Stromal cell of bone marrow (primary cell): Measurements from ENCODE around the gene NKAIN2.

Experiments
- DNase-seq: peaks from one replicate; pipeline ENCODE4 v3.0.0-alpha.2; 2012; ENCODE audit warnings: low read depth

Gene NKAIN2

DNA sequence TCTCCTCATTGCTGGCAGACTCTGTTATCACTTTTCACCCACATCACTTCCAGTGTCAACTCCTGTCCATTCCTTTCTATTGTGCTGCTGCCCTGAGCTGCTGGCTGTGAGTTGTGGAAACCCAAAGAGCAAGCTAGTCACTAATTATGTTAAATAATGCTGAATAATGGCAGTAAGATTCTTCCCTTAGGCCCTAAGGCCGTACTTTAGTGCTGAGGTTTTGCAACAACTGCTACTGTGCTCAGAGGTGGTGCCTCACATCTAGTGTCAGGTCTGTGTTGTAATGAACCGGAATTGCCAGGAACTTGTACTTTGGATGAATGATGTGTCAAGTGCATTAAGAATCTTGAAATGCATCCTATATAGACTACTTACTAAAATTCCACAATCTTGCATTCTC lies 786.3 kb downstream of the NKAIN2 start:
- DNase-seq: no peak

GRCh38 chr6:124599656-124600055 lies 796.0 kb downstream of the NKAIN2 start:
- no peak for DNase-seq

GRCh38 chr6:124604719-124605118 lies 801.1 kb downstream of the NKAIN2 start:
- no peak for DNase-seq

DNA sequence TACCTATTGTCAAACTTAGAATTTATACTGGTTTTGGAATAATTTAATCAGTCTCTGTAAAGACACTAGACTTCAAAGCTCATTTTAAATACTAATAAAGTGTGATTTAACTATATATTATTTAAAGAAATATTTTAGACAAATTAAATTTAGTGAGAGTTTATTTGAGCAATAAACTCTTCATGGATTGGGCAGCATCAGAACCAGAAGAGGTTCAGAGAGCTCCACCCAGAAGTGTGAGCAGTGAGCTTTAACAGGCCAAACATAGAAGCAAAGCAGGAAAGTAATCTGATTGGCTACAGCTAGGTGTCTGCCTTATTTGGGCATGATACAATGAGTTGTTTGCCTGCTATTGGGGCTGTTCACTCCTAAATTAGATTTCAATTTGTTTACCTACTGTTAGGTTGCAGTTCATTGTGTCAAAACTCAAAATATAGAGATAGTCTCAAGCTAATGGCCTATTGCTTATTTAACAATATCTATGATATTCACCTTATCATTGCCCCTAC lies 803.5 kb downstream of the NKAIN2 start:
- no peak for DNase-seq

GRCh38 chr6:124613031-124613430 lies 809.4 kb downstream of the NKAIN2 start:
- DNase-seq: no peak

GRCh38 chr6:124622351-124622750 lies 818.7 kb downstream of the NKAIN2 start:
- DNase-seq: no peak

DNA sequence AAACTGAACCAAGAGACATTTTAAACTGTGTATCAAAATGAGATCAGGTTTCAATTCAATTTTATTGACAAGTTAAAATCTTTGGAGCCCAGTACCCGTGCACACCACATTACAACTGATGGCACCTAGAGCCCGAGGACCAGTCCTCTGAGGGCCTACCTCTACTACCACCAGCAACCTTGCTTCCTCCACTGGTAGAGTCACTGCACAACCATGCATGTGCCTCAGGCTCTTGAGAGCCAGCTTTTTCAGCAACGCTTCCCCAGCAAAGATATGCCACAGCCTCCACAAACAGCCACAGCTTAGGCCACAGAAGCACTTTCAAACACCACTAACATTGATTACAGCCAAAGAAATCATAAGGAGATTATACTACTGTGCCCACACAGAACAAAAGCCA lies 830.0 kb downstream of the NKAIN2 start:
- DNase-seq: no peak

GRCh38 chr6:124640432-124640831 lies 836.8 kb downstream of the NKAIN2 start:
- no peak for DNase-seq

DNA sequence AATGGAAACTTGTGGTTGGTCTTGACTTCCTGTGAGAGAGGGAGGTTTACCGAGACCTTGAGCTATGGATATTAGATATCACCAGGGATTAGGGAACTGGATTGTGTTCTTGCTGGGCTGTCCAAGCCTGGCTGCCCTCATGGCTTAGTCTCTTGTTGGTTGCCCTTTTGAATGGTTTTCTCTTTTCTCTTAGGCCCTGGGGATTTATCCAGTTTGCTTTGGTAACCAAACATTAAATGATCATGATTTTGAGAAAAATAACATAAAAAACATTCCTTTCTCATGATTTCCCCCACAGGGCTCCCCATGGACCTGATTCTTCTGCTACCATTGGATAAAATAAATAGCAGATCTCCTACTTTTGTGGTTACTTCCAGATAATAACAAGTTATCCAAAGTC lies 852.2 kb downstream of the NKAIN2 start:
- peak; percentile 80 for DNase-seq

DNA sequence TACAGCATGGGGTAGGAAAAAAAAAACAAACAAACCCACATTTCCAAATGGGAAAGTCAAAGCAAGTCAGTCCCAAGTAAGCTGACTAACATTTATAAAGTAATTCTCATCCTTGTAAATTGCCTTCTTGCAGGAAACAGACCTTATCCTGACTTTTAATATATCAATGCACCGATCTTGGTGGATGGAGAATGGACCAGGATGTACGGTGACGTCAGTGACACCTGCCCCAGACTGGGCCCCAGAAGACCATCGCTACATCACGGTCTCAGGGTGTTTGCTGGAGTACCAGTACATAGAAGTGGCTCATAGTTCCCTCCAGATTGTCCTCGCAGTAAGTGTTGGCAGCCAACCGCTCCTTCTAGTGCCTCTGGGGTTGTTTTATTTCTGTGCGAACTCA lies 854.4 kb downstream of the NKAIN2 start:
- no peak for DNase-seq

DNA sequence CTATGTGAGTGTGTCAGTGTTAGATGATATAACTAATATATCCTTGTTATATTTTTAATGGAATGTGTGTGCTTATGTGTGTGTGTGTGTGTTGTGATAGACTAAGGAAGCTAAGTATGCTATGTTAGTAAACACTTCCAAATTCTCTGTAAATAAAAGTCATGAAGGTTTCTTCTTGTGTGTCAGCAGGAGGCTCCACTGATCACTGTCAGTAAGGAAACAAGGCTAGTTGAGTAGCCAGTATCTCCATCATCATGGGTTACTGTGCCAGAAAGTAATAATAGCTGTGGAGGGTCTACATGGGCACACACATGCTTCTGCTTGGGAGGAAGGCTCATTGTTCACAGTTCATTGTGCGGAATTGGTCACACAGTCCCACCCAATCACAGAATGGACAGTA lies 855.8 kb downstream of the NKAIN2 start:
- no peak for DNase-seq

GRCh38 chr6:124660185-124660584 lies 856.5 kb downstream of the NKAIN2 start:
- DNase-seq: no peak

GRCh38 chr6:124661097-124661661 lies 857.5 kb downstream of the NKAIN2 start:
- no peak for DNase-seq

GRCh38 chr6:124668028-124668427 lies 864.4 kb downstream of the NKAIN2 start:
- no peak for DNase-seq

DNA sequence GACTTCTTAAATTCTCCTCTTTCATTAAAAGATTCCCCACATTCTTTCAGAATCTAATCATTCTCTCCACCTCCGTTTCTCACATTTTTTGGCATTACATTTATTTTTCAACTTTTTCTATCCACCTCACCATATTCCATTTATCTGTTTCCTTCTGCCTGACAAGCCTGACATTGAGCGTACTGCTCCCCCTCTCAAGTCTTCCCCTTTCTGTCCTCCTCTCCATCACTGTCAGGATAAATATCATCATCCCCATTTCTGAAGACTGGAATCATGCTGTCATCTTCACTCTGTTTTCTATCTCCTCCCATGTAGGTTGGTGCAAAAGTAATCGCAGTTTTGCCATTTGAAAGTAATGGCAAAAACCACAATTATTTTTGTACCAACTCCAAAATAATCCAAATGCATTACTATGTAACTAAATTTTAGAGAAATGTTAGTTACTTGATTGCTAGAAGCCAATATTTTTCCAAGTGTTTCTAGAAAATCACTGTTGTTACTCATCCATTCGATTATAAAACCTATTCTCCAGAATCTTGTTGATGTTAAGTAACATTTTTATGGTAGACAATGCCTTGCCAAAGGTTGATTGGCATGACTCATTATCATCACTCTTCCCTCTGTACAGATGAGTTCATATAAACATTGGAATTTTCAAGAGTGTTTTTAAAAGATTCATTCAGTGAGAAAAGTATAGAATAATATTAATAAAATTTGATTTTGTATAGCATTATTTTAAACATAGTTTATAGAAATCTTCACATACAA lies 866.2 kb downstream of the NKAIN2 start:
- peak; percentile 43 for DNase-seq

DNA sequence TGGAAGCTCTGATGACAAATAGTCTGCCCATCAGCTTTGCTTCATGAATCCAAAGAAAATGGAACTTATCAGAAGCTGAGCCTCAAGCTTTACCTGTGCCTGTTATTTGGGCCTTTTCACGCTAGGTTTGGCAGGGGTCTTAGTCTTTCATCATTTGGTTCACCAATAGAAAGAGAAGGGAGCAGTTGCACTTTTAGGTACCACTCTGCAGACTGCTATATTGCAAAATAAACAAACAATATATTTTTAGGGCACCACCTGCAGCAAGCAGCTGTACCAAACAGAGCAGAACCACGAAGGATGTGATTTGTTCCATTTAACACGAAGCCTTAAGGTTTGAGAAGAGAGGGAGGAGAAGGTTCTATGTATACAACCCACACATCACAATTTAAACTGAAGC lies 867.1 kb downstream of the NKAIN2 start:
- no peak for DNase-seq

- DNase-seq: no peak
Measured at GRCh38 chr6:124671324-124671723, 867.7 kb downstream of the NKAIN2 start.

DNA sequence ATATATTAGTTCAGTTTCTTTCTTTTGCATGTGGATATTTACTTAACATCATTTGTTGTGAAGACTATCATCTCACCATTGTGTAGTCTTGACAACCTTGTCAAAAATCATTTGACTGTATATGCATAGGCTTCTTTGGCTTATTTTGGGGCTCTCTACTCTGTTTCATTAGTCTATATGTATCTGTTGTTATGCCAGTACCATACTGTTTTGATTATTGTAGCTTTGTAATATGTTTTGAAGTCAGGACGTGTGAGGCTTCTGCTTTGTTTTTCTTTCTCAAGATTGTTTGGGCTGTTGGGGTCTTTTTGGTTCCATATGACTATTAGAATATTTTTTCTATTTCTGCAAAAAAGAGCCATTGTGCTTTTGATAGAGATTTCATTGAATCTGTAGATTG lies 870.4 kb downstream of the NKAIN2 start:
- no peak for DNase-seq

- DNase-seq: peak; percentile 40
Measured at GRCh38 chr6:124676033-124676432, 872.4 kb downstream of the NKAIN2 start.

DNA sequence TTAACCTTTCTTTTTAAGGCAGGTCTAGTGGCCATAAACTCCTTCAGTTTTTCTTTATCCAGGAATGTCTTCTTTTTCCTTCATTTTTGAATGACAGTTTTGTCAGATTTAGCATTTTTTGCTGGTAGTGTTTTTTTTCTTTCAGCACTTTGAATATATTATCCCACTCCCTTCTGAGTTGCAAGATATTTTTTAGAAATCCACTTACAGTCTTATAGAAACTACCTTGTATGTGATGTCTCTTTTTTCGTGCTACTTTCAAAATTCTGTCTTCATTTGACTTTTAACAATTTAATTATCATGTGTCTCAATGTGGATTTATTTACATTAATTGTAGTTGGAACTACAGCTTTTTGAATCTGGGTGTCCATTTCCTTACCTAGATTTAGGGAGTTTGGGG lies 874.2 kb downstream of the NKAIN2 start:
- no peak for DNase-seq

- peak; percentile 22 for DNase-seq
Measured at GRCh38 chr6:124679387-124679786, 875.7 kb downstream of the NKAIN2 start.

DNA sequence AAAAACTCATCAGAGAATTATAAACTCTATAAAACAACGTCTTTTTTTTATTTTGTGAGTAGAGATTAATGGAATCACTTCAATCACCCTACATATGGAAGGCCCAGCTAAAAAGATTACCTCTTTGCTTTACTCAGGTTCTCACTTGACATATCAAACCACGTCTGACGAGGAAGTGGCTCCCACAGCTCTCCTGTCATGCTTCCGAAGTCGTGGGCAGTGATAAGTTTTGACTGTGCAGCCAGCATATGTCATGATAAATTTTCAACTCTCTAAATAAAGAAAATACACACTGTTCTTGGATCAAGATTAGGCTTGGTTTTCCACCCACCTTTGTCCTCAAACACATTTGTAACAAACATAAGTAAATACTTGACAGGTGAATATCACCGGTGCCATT lies 879.1 kb downstream of the NKAIN2 start:
- DNase-seq: no peak

GRCh38 chr6:124683507-124683906 lies 879.8 kb downstream of the NKAIN2 start:
- no peak for DNase-seq

DNA sequence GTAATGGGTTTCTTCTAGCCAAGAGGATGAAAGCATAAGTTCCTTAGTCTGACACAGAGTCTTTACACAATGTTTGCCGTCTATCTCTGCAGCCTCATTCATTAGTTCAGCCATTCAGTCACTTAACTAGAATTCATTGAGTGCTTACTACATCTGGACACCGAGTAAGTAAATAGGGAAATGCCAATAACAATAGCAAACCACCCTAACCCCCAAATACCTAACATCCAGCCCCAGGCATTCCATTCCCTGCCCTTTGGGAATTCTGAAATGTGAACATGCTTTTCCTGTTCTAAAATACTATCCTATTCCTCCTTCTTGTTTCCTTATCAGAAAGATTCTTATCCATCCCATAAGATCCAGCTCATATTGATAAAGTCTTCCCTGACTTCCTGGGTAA lies 881.0 kb downstream of the NKAIN2 start:
- no peak for DNase-seq
